ENCODE results near the gene AGAP9.
"Not testable (repeated sequence)": the region's sequence is repeated elsewhere in the genome, so short reads cannot be mapped to it uniquely, and the experiment has no call there.

The AGAP9 gene

GRCh38 chr10:47456794-47457527 lies 66.5 kb downstream of the AGAP9 start:
- no peak for DNase-seq (ENCODE audit: low read depth)

DNA sequence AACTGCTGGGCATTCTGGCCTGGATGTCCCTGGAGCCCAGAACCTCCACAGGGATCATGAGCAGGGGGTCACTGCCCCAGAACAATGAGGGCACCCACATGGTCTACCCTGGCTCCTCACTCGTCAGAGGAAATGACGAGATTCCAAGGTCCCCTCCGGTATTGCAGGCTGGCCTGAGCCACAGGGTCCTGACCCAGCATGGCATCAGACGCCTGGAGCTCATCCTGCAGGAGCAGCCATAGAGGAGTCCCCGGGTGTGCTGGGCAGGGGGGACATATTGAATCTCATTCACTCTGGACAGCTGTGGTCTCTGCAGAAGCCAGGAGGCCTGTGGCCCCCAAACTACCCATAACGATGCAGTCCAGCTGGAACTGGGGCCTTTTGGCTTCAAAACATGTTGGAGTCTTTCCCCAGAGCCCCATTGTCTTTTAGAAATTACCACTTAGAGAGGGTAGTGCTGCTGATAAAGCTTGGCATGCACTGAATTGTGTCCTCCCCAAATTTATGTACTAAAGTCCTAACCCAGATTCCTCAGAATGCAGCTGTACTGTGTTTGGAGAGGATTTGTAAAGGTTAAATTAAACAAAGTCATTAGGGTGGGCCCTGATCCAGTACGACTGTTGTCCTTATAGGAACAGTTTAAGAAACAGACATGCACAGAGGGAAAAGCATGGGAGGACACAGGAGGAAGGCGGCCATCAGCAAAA lies 67.2 kb downstream of the AGAP9 start:
- no peak for DNase-seq (ENCODE audit: low read depth)

DNA sequence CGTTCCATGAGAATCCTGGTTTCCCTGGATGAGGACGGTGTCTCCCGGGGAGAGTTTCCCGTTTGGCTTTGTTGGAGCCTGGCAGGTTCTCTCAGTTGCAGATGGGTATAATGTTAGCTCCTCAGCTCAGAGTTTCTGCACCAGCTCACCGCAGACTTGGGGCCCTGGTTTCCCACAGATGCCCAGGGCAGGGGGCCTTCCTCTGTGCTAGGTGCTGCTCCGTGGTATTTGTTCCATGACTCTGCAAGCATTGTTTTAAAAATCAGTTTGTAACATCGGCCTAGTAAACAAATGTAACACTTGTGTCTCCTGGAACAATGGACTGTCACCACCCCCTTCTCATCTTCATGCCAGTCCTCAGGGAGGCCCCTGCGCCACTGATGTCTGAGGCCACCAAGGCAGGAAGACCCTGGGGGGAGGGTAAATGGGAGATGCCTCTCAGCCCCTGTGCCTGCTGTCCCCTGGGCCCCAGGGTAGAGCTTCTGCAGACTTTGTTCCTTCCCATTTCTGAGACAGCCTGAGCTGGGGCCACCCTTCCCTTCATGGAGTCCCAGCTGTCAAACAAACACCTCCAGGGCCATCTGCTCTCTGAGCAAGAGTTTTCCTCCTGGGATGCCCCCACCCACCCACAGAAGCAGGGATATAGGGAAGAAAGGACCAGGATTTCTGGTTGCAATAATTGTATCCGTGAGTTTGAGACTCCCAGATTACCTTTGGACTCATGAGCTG lies 67.9 kb downstream of the AGAP9 start:
- DNase-seq (ENCODE audit: low read depth) = not testable (repeated sequence)

GRCh38 chr10:47454780-47455058 lies 68.7 kb downstream of the AGAP9 start:
- no peak for DNase-seq (ENCODE audit: low read depth)

- no peak for DNase-seq (ENCODE audit: low read depth)
Observed at GRCh38 chr10:47454008-47454779, 69.2 kb downstream of the AGAP9 start.

DNA sequence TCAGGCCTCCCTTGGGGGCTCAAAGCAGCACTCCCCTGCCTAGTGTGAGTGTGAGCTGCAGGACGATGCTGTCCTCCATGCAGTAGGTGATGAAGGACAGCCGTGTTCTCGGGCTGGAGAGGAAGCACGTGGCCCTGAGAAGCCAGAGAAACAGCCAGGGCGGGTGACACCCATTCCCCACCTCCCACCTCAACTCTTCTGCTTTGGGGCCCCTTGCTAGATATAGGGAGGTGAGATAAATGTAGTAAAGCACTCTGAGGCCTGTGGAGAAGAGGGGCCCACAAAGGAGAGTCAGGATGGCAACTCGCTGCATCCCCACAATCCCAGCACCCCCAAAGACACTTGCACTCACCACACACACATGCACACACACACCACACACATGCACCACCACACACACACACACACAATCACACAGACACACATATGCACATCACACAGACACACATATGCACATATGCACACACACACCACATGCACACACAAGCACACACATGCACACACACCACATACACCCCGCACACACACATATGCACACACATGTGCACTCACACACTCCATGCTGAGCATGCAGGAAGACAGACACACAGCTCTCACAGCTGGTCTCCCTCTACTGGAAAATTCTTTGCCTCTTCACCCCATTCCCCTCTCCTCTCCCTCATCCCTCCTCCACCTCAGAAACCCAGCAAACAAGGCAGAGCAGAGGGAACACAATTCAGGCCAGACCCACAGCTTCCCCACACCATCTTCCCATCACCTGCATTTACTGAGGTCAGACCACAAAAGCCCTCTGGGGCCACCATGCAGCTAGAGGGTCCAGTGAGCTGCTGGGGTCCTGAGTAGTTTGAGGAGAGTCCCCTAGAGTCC lies 70.1 kb downstream of the AGAP9 start:
- no peak for DNase-seq (ENCODE audit: low read depth)

DNA sequence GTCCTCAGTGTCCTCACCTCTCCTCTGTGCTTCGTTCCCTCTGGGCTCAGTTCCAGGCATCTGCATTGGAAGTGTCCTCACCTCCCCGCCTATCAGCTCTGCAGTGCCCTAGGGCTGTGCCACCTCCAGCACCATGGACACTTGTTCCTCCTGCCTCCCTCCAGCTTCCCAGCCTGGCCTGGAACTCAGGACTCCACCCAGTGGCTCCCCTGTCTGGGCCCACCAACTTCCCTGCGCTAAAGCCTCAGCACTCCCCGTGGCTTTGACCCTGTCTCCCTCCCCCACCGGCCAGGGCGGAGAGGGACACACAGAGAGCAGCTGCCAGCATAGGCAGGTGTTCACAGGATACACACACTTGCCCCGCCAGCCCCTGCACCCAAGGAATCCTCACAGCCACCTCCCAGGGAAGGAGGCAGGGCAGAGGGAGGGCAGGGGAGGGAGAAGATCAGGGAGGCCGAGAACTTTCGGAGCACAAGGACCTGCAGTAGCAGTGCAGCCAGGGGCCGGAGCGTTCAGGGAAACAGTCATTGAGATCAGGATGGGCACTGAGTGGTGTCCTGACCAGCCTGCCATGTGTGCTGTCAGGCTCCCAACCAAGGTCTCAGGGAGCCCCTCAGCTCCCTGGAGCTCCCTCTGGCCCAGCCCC lies 70.8 kb downstream of the AGAP9 start:
- DNase-seq (ENCODE audit: low read depth) = no peak

GRCh38 chr10:47451998-47452494 lies 71.4 kb downstream of the AGAP9 start:
- DNase-seq (ENCODE audit: low read depth) = no peak
